ENCODE results near the gene MKI67.

MKI67 gene

GRCh38 chr10:128116851-128117615 is 9.2 kb downstream of the MKI67 start:
- peak; percentile 18 for TF ChIP-seq CTCF (IDR thresholded peaks at IDR 0.05; ENCODE audit: insufficient read depth, low read depth, low read length, missing control alignments)
- DNase-seq (ENCODE audit: low read depth): peak; percentile 29
- no peak overlapping the region for H3K4me3 ChIP-seq (ENCODE audit: low read length)

DNA sequence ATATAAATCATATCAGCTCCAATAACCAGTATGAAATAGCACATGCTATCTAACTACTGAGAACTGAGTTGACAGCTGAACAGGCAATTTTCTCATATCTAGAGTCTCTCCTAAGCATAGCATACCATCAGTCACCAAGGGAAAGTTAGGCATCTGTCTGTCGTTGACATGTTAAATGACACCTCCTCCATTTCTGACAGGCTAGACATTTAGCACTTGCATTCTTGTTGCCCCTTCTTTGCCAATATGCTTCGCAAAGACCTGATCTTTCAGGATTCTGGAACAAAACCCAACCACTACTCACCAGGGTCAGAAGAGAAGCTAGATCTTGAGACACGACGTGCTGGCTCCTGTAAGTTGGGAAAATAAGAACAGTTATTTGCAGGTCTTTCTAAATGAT is 10.0 kb downstream of the MKI67 start:
- no peak for DNase-seq (ENCODE audit: low read depth)
- TF ChIP-seq CTCF (IDR thresholded peaks at IDR 0.05; ENCODE audit: insufficient read depth, low read depth, low read length, missing control alignments): no peak
- H3K4me3 ChIP-seq (ENCODE audit: low read length): no peak overlapping the region

- no peak for TF ChIP-seq CTCF (IDR thresholded peaks at IDR 0.05; ENCODE audit: insufficient read depth, low read depth, low read length, missing control alignments)
- H3K4me3 ChIP-seq (ENCODE audit: low read length): no peak overlapping the region
- no peak for DNase-seq (ENCODE audit: low read depth)
These were observed 10.9 kb downstream of the MKI67 start for GRCh38 chr10:128115356-128115755.

- no peak for DNase-seq (ENCODE audit: low read depth)
- TF ChIP-seq CTCF (IDR thresholded peaks at IDR 0.05; ENCODE audit: insufficient read depth, low read depth, low read length, missing control alignments): no peak
- no peak overlapping the region for H3K4me3 ChIP-seq (ENCODE audit: low read length)
These were observed 11.3 kb downstream of the MKI67 start for GRCh38 chr10:128114901-128115300.

- TF ChIP-seq CTCF (IDR thresholded peaks at IDR 0.05; ENCODE audit: insufficient read depth, low read depth, low read length, missing control alignments): no peak
- H3K4me3 ChIP-seq (ENCODE audit: low read length): no peak overlapping the region
- no peak for DNase-seq (ENCODE audit: low read depth)
These were observed 13.2 kb downstream of the MKI67 start for GRCh38 chr10:128113026-128113425.

- TF ChIP-seq CTCF (IDR thresholded peaks at IDR 0.05; ENCODE audit: insufficient read depth, low read depth, low read length, missing control alignments): no peak
- H3K4me3 ChIP-seq (ENCODE audit: low read length): no peak overlapping the region
- no peak for DNase-seq (ENCODE audit: low read depth)
These were observed 14.5 kb downstream of the MKI67 start for GRCh38 chr10:128111696-128112095.

DNA sequence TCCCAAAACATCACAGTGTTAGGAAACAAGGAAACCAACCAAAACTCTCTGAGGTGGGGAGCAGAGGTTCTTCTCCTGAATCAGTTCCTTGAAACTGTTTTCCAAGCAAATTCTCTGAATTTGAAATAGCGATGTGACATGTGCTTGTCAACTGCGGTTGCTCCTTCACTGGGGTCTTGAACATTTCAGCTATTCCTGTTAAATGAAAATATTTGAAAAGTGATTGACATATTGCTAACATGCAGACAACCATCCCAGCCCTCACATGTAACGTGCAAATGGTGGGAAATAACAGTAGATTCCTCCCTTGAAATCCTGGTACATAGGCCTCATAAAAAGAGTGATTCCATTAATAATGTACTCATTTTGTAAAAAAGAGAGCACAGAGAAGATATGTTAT is 15.9 kb downstream of the MKI67 start:
- no peak overlapping the region for H3K4me3 ChIP-seq (ENCODE audit: low read length)
- no peak for TF ChIP-seq CTCF (IDR thresholded peaks at IDR 0.05; ENCODE audit: insufficient read depth, low read depth, low read length, missing control alignments)
- no peak for DNase-seq (ENCODE audit: low read depth)

All from epithelial cell of esophagus (primary cell).